HG03460 (cell line): ENCODE measurements around the gene CFD.
"Not testable (repeated sequence)": the region's sequence is repeated elsewhere in the genome, so short reads cannot be mapped to it uniquely, and the experiment has no call there.

ENCODE experiments used
- ATAC-seq: cut with Tn5 transposase; IDR thresholded peaks from one replicate; pipeline ENCODE4 v1.9.1; 2021; ENCODE audit not compliant: unreplicated experiment

The CFD gene

GRCh38 chr19:870963-871401 lies 11.5 kb downstream of the CFD start:
- ATAC-seq, result no peak

GRCh38 chr19:871446-872265 lies 12.2 kb downstream of the CFD start:
- no peak for ATAC-seq

- ATAC-seq, result no peak
Observed at GRCh38 chr19:872266-872951, 12.9 kb downstream of the CFD start.

- ATAC-seq, result no peak
Observed at GRCh38 chr19:873084-873483, 13.6 kb downstream of the CFD start.

- ATAC-seq, result no peak
Observed at GRCh38 chr19:873561-874041, 14.1 kb downstream of the CFD start.

GRCh38 chr19:875265-875879 lies 15.9 kb downstream of the CFD start:
- no peak for ATAC-seq

GRCh38 chr19:876089-876488 lies 16.6 kb downstream of the CFD start:
- ATAC-seq, result no peak

- ATAC-seq, result no peak
Observed at GRCh38 chr19:876780-877314, 17.4 kb downstream of the CFD start.

- ATAC-seq, result not testable (repeated sequence)
Observed at GRCh38 chr19:877992-878660, 18.7 kb downstream of the CFD start.

- not testable (repeated sequence) for ATAC-seq
Observed at GRCh38 chr19:878751-879561, 19.5 kb downstream of the CFD start.

GRCh38 chr19:879711-880438 lies 20.4 kb downstream of the CFD start:
- ATAC-seq, result no peak

GRCh38 chr19:881385-882071 lies 22.1 kb downstream of the CFD start:
- no peak for ATAC-seq

GRCh38 chr19:882871-883497 lies 23.5 kb downstream of the CFD start:
- no peak for ATAC-seq

GRCh38 chr19:883661-884211 lies 24.3 kb downstream of the CFD start:
- ATAC-seq, result no peak

- ATAC-seq, result no peak
Observed at GRCh38 chr19:884420-885211, 25.2 kb downstream of the CFD start.

GRCh38 chr19:885536-886224 lies 26.2 kb downstream of the CFD start:
- no peak for ATAC-seq

GRCh38 chr19:887072-887471 lies 27.6 kb downstream of the CFD start:
- no peak for ATAC-seq
